ENCODE results near the gene RGS3.

RGS3 gene

DNA sequence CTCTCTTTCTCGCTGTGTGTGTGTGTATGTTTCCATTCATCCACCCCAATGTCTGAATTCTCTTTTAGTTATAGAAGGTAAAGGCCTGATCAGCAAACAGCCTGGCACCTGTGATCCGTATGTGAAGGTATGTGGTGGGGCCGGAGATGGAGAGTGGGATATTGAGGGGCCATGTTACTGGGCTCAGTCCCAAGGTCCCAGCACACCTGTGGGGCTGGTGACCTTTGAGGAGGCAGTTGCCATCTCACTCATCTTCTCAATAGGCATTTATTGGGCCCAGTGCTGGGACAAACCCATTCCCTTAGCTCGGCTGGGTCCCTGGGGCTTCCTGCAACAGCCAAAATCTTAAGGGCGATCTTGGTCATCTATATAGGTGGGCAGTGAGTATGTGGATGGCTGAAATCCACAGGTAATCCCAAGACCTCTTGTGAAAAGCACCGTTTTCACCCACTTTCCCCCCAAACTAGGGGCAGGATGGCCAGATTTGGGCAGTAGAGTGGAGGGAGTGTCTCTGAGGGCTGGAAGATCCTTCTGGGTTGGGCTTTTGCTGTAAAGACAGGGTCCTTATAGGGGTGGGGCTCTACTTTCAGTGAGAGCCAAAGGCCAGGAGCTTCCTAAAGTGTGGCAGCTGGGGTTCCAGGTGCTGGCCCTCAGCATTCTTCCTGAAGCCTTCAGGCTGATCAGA is 19.6 kb downstream of the RGS3 start:
- no peak for ATAC-seq
- TF ChIP-seq, protein P1, sequence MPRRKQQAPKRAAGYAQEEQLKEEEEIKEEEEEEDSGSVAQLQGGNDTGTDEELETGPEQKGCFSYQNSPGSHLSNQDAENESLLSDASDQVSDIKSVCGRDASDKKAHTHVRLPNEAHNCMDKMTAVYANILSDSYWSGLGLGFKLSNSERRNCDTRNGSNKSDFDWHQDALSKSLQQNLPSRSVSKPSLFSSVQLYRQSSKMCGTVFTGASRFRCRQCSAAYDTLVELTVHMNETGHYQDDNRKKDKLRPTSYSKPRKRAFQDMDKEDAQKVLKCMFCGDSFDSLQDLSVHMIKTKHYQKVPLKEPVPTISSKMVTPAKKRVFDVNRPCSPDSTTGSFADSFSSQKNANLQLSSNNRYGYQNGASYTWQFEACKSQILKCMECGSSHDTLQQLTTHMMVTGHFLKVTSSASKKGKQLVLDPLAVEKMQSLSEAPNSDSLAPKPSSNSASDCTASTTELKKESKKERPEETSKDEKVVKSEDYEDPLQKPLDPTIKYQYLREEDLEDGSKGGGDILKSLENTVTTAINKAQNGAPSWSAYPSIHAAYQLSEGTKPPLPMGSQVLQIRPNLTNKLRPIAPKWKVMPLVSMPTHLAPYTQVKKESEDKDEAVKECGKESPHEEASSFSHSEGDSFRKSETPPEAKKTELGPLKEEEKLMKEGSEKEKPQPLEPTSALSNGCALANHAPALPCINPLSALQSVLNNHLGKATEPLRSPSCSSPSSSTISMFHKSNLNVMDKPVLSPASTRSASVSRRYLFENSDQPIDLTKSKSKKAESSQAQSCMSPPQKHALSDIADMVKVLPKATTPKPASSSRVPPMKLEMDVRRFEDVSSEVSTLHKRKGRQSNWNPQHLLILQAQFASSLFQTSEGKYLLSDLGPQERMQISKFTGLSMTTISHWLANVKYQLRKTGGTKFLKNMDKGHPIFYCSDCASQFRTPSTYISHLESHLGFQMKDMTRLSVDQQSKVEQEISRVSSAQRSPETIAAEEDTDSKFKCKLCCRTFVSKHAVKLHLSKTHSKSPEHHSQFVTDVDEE (CRISPR knock-in tag; IDR thresholded peaks at IDR 0.05), result no peak
- TF ChIP-seq ZNF70 (CRISPR knock-in tag; IDR thresholded peaks at IDR 0.05) (no peak), RARB (CRISPR knock-in tag; IDR thresholded peaks at IDR 0.05) (no peak), TCF4 (CRISPR knock-in tag; IDR thresholded peaks at IDR 0.05; ENCODE audit: borderline replicate concordance) (no peak), ARNTL (CRISPR knock-in tag; IDR thresholded peaks at IDR 0.05; ENCODE audit: borderline replicate concordance, low read depth) (no peak), PPARA (CRISPR knock-in tag; IDR thresholded peaks at IDR 0.05; ENCODE audit: borderline replicate concordance) (no peak), ISL1 (CRISPR knock-in tag; IDR thresholded peaks at IDR 0.05) (no peak), SNAI2 (CRISPR knock-in tag; IDR thresholded peaks at IDR 0.05) (no peak), TOX (CRISPR knock-in tag; IDR thresholded peaks at IDR 0.05; ENCODE audit: borderline replicate concordance) (no peak), ZNF565 (CRISPR knock-in tag; conservative IDR thresholded peaks at IDR 0.05; ENCODE audit: low read depth) (no peak), ZFP3 (CRISPR knock-in tag; IDR thresholded peaks at IDR 0.05) (no peak), CSDC2 (CRISPR knock-in tag; IDR thresholded peaks at IDR 0.05) (no peak), ESRRG (CRISPR knock-in tag; IDR thresholded peaks at IDR 0.05) (no peak), ZNF8 (CRISPR knock-in tag; IDR thresholded peaks at IDR 0.05) (no peak), BACH2 (CRISPR knock-in tag; IDR thresholded peaks at IDR 0.05; ENCODE audit: borderline replicate concordance) (no peak)
- TF ChIP-seq, protein P2, sequence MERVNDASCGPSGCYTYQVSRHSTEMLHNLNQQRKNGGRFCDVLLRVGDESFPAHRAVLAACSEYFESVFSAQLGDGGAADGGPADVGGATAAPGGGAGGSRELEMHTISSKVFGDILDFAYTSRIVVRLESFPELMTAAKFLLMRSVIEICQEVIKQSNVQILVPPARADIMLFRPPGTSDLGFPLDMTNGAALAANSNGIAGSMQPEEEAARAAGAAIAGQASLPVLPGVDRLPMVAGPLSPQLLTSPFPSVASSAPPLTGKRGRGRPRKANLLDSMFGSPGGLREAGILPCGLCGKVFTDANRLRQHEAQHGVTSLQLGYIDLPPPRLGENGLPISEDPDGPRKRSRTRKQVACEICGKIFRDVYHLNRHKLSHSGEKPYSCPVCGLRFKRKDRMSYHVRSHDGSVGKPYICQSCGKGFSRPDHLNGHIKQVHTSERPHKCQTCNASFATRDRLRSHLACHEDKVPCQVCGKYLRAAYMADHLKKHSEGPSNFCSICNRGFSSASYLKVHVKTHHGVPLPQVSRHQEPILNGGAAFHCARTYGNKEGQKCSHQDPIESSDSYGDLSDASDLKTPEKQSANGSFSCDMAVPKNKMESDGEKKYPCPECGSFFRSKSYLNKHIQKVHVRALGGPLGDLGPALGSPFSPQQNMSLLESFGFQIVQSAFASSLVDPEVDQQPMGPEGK (CRISPR knock-in tag; IDR thresholded peaks at IDR 0.05; ENCODE audit: borderline replicate concordance), result no peak
- TF ChIP-seq, protein P3, sequence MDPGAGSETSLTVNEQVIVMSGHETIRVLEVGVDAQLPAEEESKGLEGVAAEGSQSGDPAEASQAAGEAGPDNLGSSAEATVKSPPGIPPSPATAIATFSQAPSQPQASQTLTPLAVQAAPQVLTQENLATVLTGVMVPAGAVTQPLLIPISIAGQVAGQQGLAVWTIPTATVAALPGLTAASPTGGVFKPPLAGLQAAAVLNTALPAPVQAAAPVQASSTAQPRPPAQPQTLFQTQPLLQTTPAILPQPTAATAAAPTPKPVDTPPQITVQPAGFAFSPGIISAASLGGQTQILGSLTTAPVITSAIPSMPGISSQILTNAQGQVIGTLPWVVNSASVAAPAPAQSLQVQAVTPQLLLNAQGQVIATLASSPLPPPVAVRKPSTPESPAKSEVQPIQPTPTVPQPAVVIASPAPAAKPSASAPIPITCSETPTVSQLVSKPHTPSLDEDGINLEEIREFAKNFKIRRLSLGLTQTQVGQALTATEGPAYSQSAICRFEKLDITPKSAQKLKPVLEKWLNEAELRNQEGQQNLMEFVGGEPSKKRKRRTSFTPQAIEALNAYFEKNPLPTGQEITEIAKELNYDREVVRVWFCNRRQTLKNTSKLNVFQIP (CRISPR knock-in tag; IDR thresholded peaks at IDR 0.05; ENCODE audit: borderline replicate concordance, low read depth), result no peak
- TF ChIP-seq, protein P4, sequence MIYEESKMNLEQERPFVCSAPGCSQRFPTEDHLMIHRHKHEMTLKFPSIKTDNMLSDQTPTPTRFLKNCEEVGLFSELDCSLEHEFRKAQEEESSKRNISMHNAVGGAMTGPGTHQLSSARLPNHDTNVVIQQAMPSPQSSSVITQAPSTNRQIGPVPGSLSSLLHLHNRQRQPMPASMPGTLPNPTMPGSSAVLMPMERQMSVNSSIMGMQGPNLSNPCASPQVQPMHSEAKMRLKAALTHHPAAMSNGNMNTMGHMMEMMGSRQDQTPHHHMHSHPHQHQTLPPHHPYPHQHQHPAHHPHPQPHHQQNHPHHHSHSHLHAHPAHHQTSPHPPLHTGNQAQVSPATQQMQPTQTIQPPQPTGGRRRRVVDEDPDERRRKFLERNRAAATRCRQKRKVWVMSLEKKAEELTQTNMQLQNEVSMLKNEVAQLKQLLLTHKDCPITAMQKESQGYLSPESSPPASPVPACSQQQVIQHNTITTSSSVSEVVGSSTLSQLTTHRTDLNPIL (CRISPR knock-in tag; IDR thresholded peaks at IDR 0.05; ENCODE audit: low read depth), result no peak
- TF ChIP-seq, protein P5, sequence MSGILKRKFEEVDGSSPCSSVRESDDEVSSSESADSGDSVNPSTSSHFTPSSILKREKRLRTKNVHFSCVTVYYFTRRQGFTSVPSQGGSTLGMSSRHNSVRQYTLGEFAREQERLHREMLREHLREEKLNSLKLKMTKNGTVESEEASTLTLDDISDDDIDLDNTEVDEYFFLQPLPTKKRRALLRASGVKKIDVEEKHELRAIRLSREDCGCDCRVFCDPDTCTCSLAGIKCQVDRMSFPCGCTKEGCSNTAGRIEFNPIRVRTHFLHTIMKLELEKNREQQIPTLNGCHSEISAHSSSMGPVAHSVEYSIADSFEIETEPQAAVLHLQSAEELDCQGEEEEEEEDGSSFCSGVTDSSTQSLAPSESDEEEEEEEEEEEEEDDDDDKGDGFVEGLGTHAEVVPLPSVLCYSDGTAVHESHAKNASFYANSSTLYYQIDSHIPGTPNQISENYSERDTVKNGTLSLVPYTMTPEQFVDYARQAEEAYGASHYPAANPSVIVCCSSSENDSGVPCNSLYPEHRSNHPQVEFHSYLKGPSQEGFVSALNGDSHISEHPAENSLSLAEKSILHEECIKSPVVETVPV (CRISPR knock-in tag; IDR thresholded peaks at IDR 0.05), result no peak

DNA sequence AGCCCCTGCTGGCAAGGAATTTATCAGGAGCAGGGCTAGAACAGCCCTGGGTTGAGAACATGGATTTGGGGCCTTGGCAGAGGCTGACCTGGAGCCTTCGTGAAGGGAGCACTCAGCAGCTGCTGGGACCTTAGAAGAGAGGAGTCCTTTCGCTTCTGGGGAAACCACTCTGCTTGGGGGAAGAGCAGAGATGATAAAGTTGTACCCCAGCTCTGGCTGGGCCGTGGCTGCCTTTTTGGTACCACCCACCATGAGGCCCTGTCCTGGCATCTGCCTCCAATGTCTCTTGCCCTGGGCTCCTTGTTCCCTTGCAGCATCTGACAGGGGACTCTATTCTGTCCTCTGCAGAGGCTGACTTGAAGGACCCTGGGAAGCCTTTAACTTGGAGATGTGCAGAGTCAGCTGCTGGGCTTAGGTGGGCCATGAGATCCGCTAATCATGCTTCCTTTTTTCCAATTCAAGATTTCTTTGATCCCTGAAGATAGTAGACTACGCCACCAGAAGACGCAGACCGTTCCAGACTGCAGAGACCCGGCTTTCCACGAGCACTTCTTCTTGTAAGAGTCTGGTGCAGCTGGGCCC is 20.2 kb downstream of the RGS3 start:
- no peak for ATAC-seq
- no peak for TF ChIP-seq ESRRG (CRISPR knock-in tag; IDR thresholded peaks at IDR 0.05)
- TF ChIP-seq ZFP3 (CRISPR knock-in tag; IDR thresholded peaks at IDR 0.05), result no peak
- TF ChIP-seq, protein P5 (CRISPR knock-in tag; IDR thresholded peaks at IDR 0.05), result no peak
- TF ChIP-seq, protein P2 (CRISPR knock-in tag; IDR thresholded peaks at IDR 0.05; ENCODE audit: borderline replicate concordance), result no peak
- TF ChIP-seq ZNF565 (CRISPR knock-in tag; conservative IDR thresholded peaks at IDR 0.05; ENCODE audit: low read depth), result no peak
- TF ChIP-seq, protein P3 (CRISPR knock-in tag; IDR thresholded peaks at IDR 0.05; ENCODE audit: borderline replicate concordance, low read depth), result no peak
- TF ChIP-seq ARNTL (CRISPR knock-in tag; IDR thresholded peaks at IDR 0.05; ENCODE audit: borderline replicate concordance, low read depth), result no peak
